ENCODE measurements around the gene MIGA2.
"Not testable (repeated sequence)": the region's sequence is repeated elsewhere in the genome, so short reads cannot be mapped to it uniquely, and the experiment has no call there.

Gene MIGA2, protein sequence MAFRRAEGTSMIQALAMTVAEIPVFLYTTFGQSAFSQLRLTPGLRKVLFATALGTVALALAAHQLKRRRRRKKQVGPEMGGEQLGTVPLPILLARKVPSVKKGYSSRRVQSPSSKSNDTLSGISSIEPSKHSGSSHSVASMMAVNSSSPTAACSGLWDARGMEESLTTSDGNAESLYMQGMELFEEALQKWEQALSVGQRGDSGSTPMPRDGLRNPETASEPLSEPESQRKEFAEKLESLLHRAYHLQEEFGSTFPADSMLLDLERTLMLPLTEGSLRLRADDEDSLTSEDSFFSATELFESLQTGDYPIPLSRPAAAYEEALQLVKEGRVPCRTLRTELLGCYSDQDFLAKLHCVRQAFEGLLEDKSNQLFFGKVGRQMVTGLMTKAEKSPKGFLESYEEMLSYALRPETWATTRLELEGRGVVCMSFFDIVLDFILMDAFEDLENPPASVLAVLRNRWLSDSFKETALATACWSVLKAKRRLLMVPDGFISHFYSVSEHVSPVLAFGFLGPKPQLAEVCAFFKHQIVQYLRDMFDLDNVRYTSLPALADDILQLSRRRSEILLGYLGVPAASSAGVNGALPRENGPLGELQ

DNA sequence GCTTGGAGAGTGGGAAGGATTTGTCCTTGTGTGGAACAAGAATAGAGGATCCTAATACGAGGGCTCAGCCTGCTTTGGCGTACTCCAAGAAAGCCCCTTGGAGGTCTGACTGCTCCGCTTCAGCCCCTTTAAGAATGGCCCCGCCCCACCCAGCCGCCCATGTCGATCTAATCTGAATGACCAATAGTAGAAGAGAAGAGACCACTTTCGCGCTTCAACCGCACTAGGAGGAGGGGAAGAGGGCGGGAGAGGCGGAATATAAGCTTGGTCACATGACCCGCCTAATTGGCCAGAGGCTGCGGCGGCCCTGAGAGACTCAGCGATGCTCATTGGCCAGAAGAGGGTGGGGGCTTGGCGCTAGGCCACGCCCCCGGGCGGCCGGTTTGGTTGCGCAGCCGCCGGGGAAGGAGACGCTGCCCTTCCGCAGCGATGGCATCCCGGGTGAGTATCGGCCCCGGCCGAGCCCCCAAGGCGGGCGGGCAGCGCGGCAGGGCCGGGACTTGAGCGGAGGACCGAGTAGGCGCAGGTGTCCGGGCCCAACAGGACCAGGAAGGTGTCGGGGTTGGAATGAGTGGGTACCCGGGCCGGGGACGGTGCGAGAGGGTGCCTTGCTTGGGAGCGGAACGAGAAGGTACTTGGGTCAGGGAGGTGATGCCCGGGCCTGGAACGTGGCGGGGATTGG lies at the start of gene MIGA2:
Gene MIGA2, plus strand, starts transcription at position 386 of the 682 bp plus-strand sequence. CDS start 3,969 bp downstream, outside the sequence.
- DNase-seq (ENCODE audit: low read depth in 2 of 2): peak; percentile 93 to 94

DNA sequence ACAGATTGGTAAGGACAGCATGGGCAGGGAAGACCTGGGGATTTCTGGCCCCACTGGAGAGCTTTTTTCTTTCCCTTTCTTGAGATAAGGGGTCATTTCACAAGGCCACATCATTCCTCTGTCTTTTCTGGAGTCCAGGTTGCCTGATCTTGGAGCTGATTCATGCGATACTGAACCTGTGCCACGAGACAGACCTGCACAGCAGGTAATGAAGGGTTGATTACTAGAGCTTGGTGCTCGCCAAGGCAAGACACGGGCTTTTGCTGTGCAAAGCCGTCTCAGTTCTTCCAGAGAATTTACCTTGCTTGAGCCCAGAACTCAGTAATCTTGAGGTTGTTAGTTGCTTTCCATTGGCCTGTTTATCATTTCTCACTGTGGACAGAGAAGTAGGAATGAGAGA lies 49.8 kb upstream of the MIGA2 start:
- DNase-seq (ENCODE audit: low read depth in 2 of 2): no peak

DNA sequence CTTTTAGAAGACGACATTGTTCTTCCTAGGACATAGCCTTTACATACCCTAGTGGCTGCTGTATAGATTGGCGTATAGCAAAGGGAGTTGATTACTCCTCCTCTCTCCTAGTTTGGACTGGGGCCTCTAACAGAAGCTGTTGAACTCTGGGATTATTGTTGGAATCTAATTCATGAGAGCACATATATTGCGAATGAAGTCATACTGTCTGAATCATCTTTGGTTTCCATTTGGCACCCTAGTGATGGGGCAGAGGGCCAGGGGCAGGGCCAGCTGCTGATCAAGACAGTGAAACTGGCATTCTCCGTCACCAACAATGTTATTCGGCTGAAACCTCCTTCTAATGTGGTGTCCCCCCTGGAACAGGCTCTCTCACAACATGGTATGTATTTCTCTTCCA lies 48.6 kb upstream of the MIGA2 start:
- DNase-seq (ENCODE audit: low read depth in 2 of 2): no peak

DNA sequence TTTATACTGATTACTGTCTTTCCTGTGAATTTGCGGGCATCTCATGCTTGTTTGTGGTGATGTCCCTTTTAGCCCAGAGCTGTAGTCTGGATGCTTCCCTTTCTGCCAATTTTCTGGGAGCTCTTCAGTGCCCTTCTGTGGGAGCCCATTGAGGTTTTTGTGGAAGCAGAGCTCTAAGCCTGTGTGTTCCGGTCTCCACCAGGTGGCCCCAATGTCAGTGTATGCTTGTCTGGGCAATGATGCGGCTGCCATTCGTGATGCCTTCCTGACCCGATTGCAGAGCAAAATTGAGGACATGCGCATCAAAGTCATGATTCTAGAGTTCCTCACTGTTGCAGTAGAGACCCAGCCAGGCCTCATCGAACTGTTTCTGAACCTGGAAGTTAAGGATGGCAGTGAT lies 43.4 kb upstream of the MIGA2 start:
- no peak for DNase-seq (ENCODE audit: low read depth in 2 of 2)

DNA sequence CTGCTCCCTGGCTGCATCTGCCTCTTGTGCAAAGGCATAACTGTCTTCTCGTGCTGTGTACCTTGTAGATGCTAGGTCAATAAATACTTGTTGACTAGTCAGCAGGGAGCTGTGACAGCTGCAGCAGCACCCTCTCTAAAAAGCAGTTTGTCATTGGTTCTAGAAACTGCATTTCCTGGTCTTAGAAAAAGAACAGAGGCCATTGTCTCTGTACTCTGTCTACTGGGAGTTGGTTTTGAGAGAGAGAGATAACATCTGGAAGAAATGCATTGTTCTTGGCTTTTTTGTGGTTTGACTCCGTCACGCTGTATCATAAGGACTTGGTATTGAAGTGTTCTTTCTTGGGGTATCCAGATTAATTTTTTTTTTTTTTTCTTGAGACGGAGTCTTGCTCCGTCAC lies 40.6 kb upstream of the MIGA2 start:
- DNase-seq (ENCODE audit: low read depth in 2 of 2): no peak

DNA sequence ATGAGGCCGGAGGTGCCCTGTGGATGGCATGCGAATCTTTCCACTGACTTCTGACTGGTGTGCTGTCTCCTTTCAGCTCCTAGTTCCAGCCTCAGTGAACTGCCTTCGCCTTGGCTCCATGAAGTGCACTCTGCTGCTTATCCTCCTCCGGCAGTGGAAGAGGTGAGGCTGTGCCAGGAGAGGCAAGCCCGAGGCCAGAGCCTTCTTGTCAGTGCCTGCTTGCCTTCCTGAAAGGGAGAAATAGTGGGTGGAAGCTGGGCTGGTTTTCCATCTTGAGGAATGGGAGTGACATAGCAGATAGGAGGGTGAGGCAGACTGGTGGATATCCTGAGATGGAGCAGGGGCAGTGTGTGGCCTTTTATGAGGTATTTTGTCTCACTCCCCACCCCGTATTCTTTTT lies 38.0 kb upstream of the MIGA2 start:
- no peak for DNase-seq (ENCODE audit: low read depth in 2 of 2)

DNA sequence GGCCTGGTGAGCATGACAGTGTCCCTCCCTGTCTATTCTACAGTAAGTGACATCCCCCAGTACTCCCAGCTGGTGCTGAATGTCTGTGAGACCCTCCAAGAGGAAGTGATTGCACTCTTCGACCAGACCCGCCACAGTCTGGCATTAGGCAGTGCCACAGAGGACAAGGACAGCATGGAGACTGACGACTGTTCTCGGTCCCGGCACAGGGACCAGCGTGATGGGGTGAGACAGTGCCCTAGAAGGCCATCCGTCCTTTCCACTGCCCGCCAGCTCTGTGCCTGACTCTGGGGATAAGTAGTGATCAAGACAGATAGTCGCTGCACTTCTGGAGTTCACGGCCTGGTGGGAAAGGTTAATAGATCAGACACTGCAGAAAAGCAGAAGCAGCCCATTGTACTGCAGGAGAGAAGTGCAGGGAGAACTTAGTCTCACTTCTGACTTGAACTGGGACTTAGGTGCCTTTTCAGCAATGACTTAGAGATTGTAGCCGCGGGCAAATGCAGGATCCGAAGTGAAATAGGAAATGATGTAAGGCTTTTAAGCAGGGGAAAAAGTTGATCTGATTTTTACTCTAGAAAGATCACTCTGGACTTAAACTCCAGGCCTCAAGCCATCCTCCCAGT lies 36.7 kb upstream of the MIGA2 start:
- DNase-seq (ENCODE audit: low read depth in 2 of 2): no peak

DNA sequence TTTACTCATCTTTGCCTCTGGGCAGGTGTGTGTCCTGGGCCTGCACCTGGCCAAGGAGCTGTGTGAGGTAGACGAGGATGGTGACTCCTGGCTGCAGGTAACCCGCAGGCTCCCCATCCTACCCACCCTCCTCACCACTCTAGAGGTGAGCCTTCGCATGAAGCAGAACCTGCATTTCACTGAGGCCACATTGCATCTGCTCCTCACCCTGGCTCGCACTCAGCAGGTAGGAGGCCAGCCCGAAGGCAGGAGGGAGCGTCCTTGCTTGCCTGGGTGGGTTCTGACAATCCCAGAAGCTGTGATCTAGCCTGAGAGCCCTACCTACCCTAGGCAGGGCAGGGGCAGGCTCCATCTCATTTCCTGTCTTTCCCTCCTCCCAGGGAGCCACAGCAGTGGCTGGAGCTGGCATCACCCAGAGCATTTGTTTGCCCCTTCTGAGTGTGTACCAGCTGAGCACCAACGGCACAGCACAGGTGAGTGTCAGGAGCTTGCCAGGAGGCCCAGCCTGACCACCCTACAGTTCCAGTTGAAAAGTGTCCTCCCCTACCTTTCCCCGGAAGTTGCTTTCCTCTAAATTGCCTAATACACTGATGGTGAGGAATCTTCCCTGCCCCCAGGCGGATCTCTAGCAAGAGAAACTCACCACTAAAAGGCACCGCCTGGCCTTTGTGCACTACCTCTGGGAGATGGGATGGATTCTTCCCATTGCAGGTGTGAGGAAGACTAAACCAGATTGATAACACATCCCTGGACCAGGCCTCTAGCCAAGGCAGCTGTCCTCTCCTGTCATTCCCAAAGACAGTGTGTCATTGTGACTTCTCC lies 34.7 kb upstream of the MIGA2 start:
- no peak for DNase-seq (ENCODE audit: low read depth in 2 of 2)

DNA sequence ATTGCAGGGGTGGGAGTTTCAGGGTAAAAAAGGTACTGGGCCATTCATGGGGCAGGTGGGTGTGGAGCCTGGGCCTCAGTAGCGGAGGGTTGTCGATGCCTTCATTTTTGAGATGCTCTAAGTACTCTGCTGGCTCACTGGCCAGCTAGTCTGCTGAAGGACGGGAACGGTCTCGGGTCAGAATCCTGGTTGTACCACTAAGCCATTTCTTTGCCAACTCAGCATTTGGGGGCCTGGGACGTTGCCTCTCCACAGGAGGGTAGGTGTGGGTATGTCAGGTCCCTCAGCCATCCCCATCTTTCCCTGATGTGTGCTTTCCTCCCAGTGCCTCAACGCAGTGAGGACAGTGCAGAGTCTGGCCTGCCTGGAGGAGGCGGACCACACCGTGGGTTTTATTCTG lies 33.4 kb upstream of the MIGA2 start:
- DNase-seq (ENCODE audit: low read depth in 2 of 2): no peak

DNA sequence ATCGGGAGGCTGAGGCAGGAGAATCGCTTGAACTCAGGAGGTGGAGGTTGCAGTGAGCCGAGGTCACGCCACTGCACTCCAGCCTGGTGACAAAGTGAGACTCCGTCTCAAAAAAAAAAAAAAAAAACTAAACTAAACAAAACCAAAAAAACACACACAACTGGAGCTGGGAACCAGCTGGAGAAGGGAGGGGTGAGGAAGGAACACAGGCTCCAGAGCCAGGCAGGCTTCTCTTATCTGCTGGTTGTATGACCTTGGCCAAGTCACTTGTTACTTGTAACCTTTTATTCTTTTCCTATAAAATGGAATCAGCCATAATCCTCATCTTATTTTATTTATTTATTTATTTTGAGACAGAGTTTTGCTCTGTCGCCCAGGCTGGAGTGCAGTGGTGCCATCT lies 32.3 kb upstream of the MIGA2 start:
- not testable (repeated sequence) for DNase-seq (ENCODE audit: low read depth in 2 of 2)

DNA sequence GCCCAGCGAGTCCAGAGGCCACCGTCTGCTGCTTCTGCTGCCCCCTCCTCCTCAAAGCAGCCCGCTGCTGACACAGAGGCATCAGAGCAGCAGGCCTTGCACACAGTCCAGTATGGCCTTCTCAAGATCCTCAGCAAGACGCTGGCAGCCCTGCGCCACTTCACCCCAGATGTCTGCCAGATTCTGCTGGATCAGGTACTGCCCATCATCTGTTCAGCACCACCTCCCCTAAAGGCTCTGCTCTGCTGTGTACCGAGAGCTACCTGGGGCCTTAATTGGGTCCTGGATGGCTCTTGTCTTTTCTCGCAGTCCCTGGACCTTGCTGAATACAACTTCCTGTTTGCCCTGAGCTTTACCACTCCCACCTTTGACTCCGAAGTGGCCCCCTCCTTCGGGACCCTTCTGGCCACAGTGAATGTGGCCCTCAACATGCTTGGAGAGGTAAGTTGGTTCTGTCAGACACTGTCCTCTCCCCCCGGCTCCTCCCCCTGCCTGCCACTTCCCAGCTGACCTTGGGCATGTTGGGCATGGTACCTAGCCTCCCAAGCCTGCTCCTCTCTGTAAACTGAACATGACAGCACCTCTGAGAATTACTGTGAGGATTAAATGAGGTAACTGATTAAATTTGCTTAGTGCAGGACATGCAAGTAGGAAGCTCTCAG lies 31.0 kb upstream of the MIGA2 start:
- no peak for DNase-seq (ENCODE audit: low read depth in 2 of 2)

DNA sequence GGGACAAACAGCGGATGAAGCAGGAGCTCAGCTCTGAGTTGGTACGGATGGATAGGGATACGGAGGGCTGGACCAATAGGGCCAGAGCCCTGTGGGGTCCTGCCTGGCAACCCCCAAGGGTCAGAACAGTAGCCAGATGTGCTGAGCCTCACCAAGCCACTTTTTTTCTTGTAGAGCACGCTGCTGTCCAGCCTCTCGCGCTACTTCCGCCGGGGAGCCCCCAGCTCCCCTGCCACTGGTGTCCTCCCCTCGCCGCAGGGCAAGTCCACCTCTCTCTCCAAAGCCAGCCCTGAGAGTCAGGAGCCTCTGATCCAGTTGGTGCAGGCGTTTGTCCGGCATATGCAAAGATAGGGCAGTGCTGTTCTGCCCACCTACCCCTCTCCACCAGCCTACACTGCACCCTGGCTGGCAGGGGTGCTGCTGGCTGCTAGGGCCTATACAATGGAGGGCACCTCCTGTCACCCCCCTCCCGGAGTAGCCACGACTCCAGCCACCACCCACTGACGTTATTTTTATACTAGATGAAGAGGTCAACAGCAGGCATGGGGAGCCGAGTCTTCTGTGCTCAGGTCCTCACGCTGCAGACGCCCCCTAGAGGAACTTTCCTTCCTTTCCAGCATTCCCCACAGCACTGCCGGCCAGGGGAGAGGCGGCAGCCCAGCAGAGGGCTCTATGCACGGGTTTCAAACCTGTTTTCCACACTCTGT lies 29.9 kb upstream of the MIGA2 start:
- peak; percentile 18 to 22 for DNase-seq (ENCODE audit: low read depth in 2 of 2)

DNA sequence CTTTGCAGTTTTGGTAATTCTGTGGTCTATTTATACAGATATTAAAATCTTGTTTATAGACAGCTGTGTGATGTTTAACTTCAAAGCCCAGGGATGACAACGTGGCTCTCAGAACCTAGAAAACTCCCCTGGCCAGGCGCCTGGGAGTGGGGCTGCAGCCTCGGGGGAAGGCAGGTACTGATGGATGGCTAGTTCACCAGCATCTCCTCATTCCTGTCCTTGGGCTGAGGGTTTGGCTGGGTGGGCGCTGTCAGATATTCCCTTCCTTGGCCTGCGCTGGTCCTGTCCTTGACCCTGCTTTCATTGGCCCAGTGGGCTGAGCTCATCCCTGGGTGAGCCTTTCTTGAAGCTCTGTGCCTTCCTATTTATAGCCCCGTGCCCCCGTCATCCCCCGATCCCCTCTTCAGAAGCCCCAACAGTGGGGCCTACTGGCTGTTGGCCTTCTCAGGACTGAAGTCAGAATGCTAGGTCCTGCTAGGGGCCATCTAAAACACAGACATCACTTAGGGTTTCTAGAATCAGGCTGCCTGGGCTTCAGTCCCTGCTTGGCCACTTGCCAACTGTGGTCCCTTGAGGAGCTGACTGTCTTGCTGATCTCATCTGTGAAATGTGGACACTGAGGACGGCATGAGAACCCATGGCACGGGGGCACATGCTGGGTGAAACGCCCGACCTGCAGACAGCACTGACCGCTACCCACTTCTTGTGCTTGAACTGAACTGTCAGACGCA lies 29.2 kb upstream of the MIGA2 start:
- no peak for DNase-seq (ENCODE audit: low read depth in 2 of 2)

DNA sequence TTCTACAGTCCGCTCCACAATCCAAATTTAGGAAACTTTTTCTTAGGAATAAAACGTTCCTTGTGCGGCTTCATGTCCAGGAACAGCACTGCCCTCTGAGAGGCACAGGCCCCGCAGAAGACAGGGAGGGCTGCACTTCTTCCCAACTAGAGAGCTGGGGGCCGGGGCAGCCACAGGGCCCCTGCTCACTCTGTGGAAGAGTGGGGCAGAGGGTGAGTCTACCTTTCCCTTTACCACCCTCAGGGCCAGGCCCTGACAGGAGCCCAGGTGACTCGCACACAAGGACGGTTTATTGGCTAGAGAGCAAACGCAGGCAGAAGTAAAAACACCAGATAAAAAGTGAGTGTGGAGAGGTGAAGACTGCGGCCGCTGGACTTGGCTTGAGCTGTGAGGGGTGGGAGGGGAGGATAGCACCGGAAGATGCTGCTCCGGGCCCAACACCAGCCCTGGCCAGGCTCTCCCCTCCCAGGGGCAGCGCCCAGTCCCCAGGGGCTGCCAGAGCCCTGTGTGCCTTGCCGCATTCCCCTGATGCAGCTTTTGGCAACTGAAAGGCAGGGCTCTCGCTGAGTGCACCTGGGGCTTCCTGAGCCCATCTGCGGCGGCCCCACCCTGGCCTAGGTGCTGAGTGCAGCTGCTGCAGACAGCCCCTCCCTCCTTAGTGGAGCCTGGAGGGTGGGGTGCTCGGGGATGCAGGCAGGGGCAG lies 28.5 kb upstream of the MIGA2 start:
- no peak for DNase-seq (ENCODE audit: low read depth in 2 of 2)

DNA sequence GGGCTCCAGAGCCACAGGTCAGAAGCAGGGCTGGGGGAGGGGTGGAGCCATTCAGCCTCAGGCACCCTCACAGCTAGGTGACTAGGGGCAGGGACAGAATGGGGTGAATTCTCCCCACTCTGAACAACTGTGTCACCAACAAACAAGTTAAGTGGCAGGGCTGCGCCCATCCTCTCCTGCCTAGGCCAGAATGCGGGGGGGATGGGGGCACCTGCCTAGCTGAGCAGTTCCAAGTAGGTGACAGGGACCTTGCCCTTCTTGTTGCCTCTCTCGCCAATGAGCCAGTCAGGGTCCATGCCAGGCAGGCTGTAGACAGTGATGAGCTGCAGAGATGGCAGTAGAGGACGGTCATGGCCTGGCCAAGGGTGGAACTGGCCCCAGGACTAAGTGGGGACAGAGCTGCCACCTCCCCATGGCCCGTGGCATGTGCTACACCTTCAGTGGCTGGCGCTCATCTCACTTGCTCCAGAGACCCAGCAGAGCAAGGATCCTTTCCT lies 27.9 kb upstream of the MIGA2 start:
- DNase-seq (ENCODE audit: low read depth in 2 of 2): no peak

DNA sequence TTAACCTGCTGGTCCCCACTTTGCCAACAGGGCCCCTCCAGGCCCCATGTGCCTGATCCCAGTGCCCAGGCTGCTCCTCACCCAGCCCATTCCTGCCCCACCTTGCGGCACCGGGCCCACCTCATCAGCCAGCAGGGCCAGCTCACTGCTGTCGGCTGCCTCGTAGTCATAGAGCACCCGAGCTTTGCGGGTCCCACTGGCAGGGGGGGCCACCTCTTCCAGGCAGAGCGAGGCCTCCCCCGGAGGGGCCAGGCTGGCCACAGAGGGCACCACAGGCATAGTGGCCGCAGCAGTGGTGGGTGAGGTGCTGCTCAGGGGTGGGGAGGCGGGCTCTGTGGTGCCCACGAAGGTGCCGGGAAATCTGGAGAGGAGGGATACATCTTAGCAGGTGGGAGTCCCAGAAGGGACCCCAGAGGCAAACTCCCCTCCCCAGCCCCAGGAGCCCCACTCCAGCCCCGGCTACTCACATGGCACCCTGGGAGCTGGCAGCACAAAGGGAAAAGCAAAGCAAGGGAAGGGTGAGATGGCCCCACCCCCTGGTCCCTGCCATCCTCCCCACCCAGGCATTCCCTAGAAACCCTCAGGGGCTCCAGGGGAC lies 27.3 kb upstream of the MIGA2 start:
- DNase-seq (ENCODE audit: low read depth in 2 of 2): no peak

DNA sequence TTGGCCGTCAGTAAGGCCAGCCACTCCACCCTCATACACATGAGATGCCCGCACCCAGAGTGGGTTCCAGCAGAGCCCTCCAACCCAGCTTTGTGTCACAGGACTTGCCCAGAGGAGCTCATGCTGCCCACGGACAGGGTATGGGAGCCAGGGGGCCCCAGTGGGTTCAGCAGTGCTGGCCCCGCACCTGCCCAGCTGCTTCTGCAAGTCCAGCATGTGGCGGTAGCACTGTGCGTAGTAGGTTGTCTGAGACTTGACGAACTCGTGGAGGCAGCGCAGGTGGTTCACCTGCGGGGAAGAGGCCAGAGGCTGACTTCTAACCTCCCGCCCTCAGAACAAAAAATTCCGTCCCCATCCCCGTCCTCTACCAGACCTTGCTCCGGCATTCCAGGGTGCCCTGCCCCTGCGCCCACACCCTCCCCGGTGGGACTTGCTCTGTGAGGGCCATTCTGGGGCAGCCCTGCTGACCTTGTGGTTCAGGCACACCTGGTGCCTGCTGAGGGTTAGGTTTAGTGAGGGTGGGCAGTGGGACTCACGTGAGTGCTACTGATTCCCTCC lies 26.8 kb upstream of the MIGA2 start:
- no peak for DNase-seq (ENCODE audit: low read depth in 2 of 2)

Data from stimulated activated CD8-positive, alpha-beta memory T cell treated with anti-CD3 and anti-CD28 coated beads, Interleukin-15, amount 100 ng/mL, for 48 hours (primary cell).